Lung (tissue), 12 donors: ENCODE results near the gene TBC1D22A. TPM values are rescaled to one million over a fixed set of nuclear protein-coding genes. Genes with fewer than 3 reads are reported as not detected.

Source experiments
- ATAC-seq: fragments of 200-7000 bp; cut with Tn5 transposase; one replicate; pipeline ENCODE4 v1.9.1; 2020; ENCODE audit warnings: moderate number of reproducible peaks; ENCODE audit not compliant: insufficient read depth, low FRiP score
- DNase-seq, 3 donors: peaks; one replicate each; pipeline ENCODE4 v3.0.0-alpha.2; 2013 to 2017
- H3K27ac ChIP-seq, 2 donors: one replicate each; pipeline ENCODE4 v1.5.1; 2013; ENCODE audit warnings: mild to moderate bottlenecking in 2 of 2, moderate library complexity in 2 of 2, control low read depth in 1 of 2, inconsistent platforms in 1 of 2, low read depth in 1 of 2, low read length in 1 of 2
- H3K27me3 ChIP-seq, 3 donors: one replicate each; pipeline ENCODE4 v1.5.1; 2013; ENCODE audit warnings: low read length in 2 of 3; ENCODE audit not compliant: control insufficient read depth in 3 of 3, insufficient read depth in 3 of 3
- H3K36me3 ChIP-seq, 4 donors: one replicate each; pipeline ENCODE4 v1.5.1; 2013; ENCODE audit warnings: low read length in 4 of 4, mild to moderate bottlenecking in 1 of 4, moderate library complexity in 1 of 4; ENCODE audit not compliant: control insufficient read depth in 4 of 4, insufficient read depth in 4 of 4
- H3K4me1 ChIP-seq, 5 donors: one replicate each; pipeline ENCODE4 v1.5.1; 2013; ENCODE audit warnings: low read length in 5 of 5, mild to moderate bottlenecking in 2 of 5, moderate library complexity in 1 of 5; ENCODE audit not compliant: control insufficient read depth in 5 of 5, insufficient read depth in 5 of 5
- H3K4me3 ChIP-seq: one replicate; pipeline ENCODE4 v1.5.1; 2013; ENCODE audit warnings: mild to moderate bottlenecking, control low read depth, moderate library complexity
- H3K9ac ChIP-seq, 2 donors: one replicate each; pipeline ENCODE4 v1.5.1; 2013; ENCODE audit warnings: low read length in 2 of 2, control low read depth in 1 of 2; ENCODE audit not compliant: insufficient read depth in 1 of 2
- H3K9me3 ChIP-seq, 4 donors: one replicate each; pipeline ENCODE4 v1.5.1; 2013; ENCODE audit warnings: low read length in 3 of 4, mild to moderate bottlenecking in 1 of 4, moderate library complexity in 1 of 4; ENCODE audit not compliant: control insufficient read depth in 4 of 4, insufficient read depth in 3 of 4
- CTCF ChIP-seq: IDR thresholded peaks from 2 replicates; pipeline ENCODE4 v1.5.1; 2012; ENCODE audit warnings: mild to moderate bottlenecking; ENCODE audit errors: control extremely low read depth, extremely low read depth
- WGBS, 2 donors: extraction: QIAGEN DNeasy Blood & Tissue Kit; methylation state at CpG; one replicate each; pipeline ENCODE4 v1.1.7; 2013; 5-methylcytosine and 5-hydroxymethylcytosine counted together
- polyA plus RNA-seq, 2 donors: library from polyadenylated mRNA; stranded (reverse); fragments of 200-250 nt; gene quantifications; one replicate each; pipeline ENCODE4 v1.2.1, GENCODE V29; 2013
- total RNA-seq, 2 donors: library from RNA; depleted of rRNA in 1 of 2; stranded (reverse); fragments of >200 nt in 1 of 2; gene quantifications; one replicate each; pipeline ENCODE4 v1.2.1, GENCODE V29; 2014 to 2021
- donor health status: control.
- donor health status: control.
- donor health status: Bipolar disorder and iron deficiency.
- donor health status: healthy.
- donor health status: DM: yes; HTN: yes; CAD: no.

Gene TBC1D22A
- total and polyA plus RNA-seq, 4 donors = 20.2 to 38.4 (median 21.0) TPM

GRCh38 chr22:46754110-46754799 lies 8.2 kb upstream of the TBC1D22A start:
- H3K4me1 ChIP-seq = peaks cover 7 to 46% (median 27%) of the 10 kb centered on the region in 5 donors
- peak overlapping the region in 1 of 2 donors; percentile 1 for H3K9ac ChIP-seq
- no peak for TF ChIP-seq CTCF
- no peak overlapping the region for H3K4me3 ChIP-seq
- peak; percentile 86 to 88 (median 87) for DNase-seq
- H3K36me3 ChIP-seq = no peaks in the 10 kb centered on the region
- no peaks in the 10 kb centered on the region for H3K9me3 ChIP-seq
- peak overlapping the region; percentile 92 to 99 for H3K27ac ChIP-seq
- H3K27me3 ChIP-seq = no peaks in the 10 kb centered on the region
- peak; percentile 81 for ATAC-seq
- WGBS, 2 donors = 10 to 13% methylated on average over 14 of the region's 14 CpGs

- Histone ChIP-seq H3K9me3 (no peaks in the 10 kb centered on the region), H3K4me1 (peaks cover 3 to 45% (median 21%) of the 10 kb centered on the region in 5 donors), H3K27ac (peak overlapping the region; percentile 26 to 99), H3K36me3 (no peaks in the 10 kb centered on the region), H3K9ac (peak overlapping the region in 1 of 2 donors; percentile 1), H3K27me3 (no peaks in the 10 kb centered on the region), H3K4me3 (no peak overlapping the region)
- TF ChIP-seq CTCF = no peak
- ATAC-seq (no peak), DNase-seq (no peak)
- 83% methylated on average over 6 of the region's 6 CpGs for WGBS, 2 donors
These were observed 7.6 kb upstream of the TBC1D22A start for GRCh38 chr22:46754826-46755225.

- H3K9me3 ChIP-seq = no peaks in the 10 kb centered on the region
- no peak for DNase-seq
- H3K36me3 ChIP-seq = peaks cover 0 to 4% (median 0%) of the 10 kb centered on the region in 4 donors
- 98 to 100% methylated on average over 2 of the region's 2 CpGs for WGBS, 2 donors
- H3K9ac ChIP-seq = no peak overlapping the region
- H3K4me1 ChIP-seq = peaks cover 3 to 38% (median 15%) of the 10 kb centered on the region in 5 donors
- no peak overlapping the region for H3K4me3 ChIP-seq
- no peak for ATAC-seq
- H3K27ac ChIP-seq = no peak overlapping the region
- no peaks in the 10 kb centered on the region for H3K27me3 ChIP-seq
- TF ChIP-seq CTCF = no peak
These were observed 6.9 kb upstream of the TBC1D22A start for GRCh38 chr22:46755525-46755924.
